Stimulated activated naive B cell treated with anti-CD40 and anti-IgM and Interleukin-4, amounts not matched to agents 10 μg/mL and 1 μg/mL and 100 μg/mL, for 72 hours (primary cell): ENCODE results near the gene PLRG1.

Experiments used
- ATAC-seq, 2 donors: fragments of 150-1000 bp; cut with Tn5 transposase; replicated peaks; 2 replicates each; pipeline ENCODE4 v1.10.0; 2021; ENCODE audit warnings: moderate library complexity in 1 of 2
- DNase-seq: peaks from one replicate; pipeline ENCODE4 v3.0.0; 2021
- H3K27ac Mint-ChIP-seq: one replicate; pipeline ENCODE4 v1.8.0; 2022; ENCODE audit warnings: mild to moderate bottlenecking, mixed read lengths
- H3K27me3 Mint-ChIP-seq, 2 donors: one replicate each; pipeline ENCODE4 v1.8.0; 2022; ENCODE audit warnings: mixed read lengths in 2 of 2
- H3K36me3 Mint-ChIP-seq, 2 donors: one replicate each; pipeline ENCODE4 v1.8.0; 2022; ENCODE audit warnings: mixed read lengths in 2 of 2, mild to moderate bottlenecking in 1 of 2
- H3K4me1 Mint-ChIP-seq, 2 donors: one replicate each; pipeline ENCODE4 v1.8.0; 2022; ENCODE audit warnings: mixed read lengths in 2 of 2, mild to moderate bottlenecking in 1 of 2
- H3K4me3 Mint-ChIP-seq, 2 donors: one replicate each; pipeline ENCODE4 v1.8.0; 2022; ENCODE audit warnings: mild to moderate bottlenecking in 2 of 2, mixed read lengths in 2 of 2, moderate library complexity in 1 of 2
- H3K9me3 Mint-ChIP-seq, 2 donors: one replicate each; pipeline ENCODE4 v1.8.0; 2022; ENCODE audit warnings: mixed read lengths in 2 of 2, mild to moderate bottlenecking in 1 of 2

PLRG1 gene

GRCh38 chr4:154490234-154490582, 60.0 kb downstream of the PLRG1 start:
- H3K27ac Mint-ChIP-seq, result no peak overlapping the region
- H3K4me1 Mint-ChIP-seq, result peaks cover 13 to 27% of the 10 kb centered on the region in 2 donors
- ATAC-seq (no peak), DNase-seq (no peak)
- peak overlapping the region; percentile 85 to 87 for H3K4me3 Mint-ChIP-seq
- H3K9me3 Mint-ChIP-seq, result no peaks in the 10 kb centered on the region
- H3K36me3 Mint-ChIP-seq, result peaks cover 0 to 3% of the 10 kb centered on the region in 2 donors
- H3K27me3 Mint-ChIP-seq, result peaks cover 55 to 67% of the 10 kb centered on the region in 2 donors

- Mint-ChIP-seq H3K27me3 (peaks cover 55 to 66% of the 10 kb centered on the region in 2 donors), H3K4me1 (peaks cover 13 to 27% of the 10 kb centered on the region in 2 donors), H3K36me3 (peaks cover 0 to 3% of the 10 kb centered on the region in 2 donors), H3K27ac (no peak overlapping the region), H3K4me3 (peak overlapping the region in 1 of 2 donors; percentile 87), H3K9me3 (no peaks in the 10 kb centered on the region)
- DNase-seq (no peak), ATAC-seq (no peak)
These were observed 60.5 kb downstream of the PLRG1 start for GRCh38 chr4:154489558-154490233.

- H3K9me3 Mint-ChIP-seq, result no peaks in the 10 kb centered on the region
- peaks cover 35 to 45% of the 10 kb centered on the region in 2 donors for H3K27me3 Mint-ChIP-seq
- no peak overlapping the region for H3K4me3 Mint-ChIP-seq
- H3K27ac Mint-ChIP-seq, result no peak overlapping the region
- ATAC-seq (no peak), DNase-seq (no peak)
- peaks cover 0 to 3% of the 10 kb centered on the region in 2 donors for H3K36me3 Mint-ChIP-seq
- H3K4me1 Mint-ChIP-seq, result peaks cover 11 to 23% of the 10 kb centered on the region in 2 donors
These were observed 63.1 kb downstream of the PLRG1 start for GRCh38 chr4:154487145-154487544.

GRCh38 chr4:154485127-154485773, 65.0 kb downstream of the PLRG1 start:
- peak; percentile 96 to 98 for ATAC-seq
- Mint-ChIP-seq H3K27ac (no peak overlapping the region), H3K27me3 (peaks cover 18 to 26% of the 10 kb centered on the region in 2 donors)

More at GRCh38 chr4:154485127-154485773, 65.0 kb downstream of the PLRG1 start:
- Mint-ChIP-seq H3K4me1 (peaks cover 0 to 4% of the 10 kb centered on the region in 2 donors), H3K36me3 (no peaks in the 10 kb centered on the region), H3K4me3 (no peak overlapping the region), H3K9me3 (no peaks in the 10 kb centered on the region)
- DNase-seq, result no peak
